HG02938 (cell line): ENCODE results near the gene SEC31B.

ENCODE experiments used
- ATAC-seq: cut with Tn5 transposase; IDR thresholded peaks from one replicate; pipeline ENCODE4 v1.9.1; 2021; ENCODE audit warnings: mild to moderate bottlenecking, moderate library complexity; ENCODE audit not compliant: unreplicated experiment

SEC31B gene

GRCh38 chr10:100519311-100520051 lies at the start of gene SEC31B:
Gene SEC31B (minus strand): TSS chr10:100519861. CDS start chr10:100516952, 2,909 bp downstream.
- no peak for ATAC-seq

- no peak for ATAC-seq
Observed at GRCh38 chr10:100568912-100569311, 49.3 kb upstream of the SEC31B start.

- no peak for ATAC-seq
Observed at GRCh38 chr10:100567826-100568225, 48.2 kb upstream of the SEC31B start.

- ATAC-seq = no peak
Observed at GRCh38 chr10:100567249-100567648, 47.6 kb upstream of the SEC31B start.

GRCh38 chr10:100566561-100566960 lies 46.9 kb upstream of the SEC31B start:
- ATAC-seq = no peak

GRCh38 chr10:100565206-100565985 lies 45.7 kb upstream of the SEC31B start:
- ATAC-seq = no peak

- peak; percentile 67 for ATAC-seq
Observed at GRCh38 chr10:100562008-100562672, 42.5 kb upstream of the SEC31B start.

- no peak for ATAC-seq
Observed at GRCh38 chr10:100561005-100561404, 41.3 kb upstream of the SEC31B start.

GRCh38 chr10:100560248-100560647 lies 40.6 kb upstream of the SEC31B start:
- ATAC-seq = no peak

- ATAC-seq = no peak
Observed at GRCh38 chr10:100554902-100555301, 35.2 kb upstream of the SEC31B start.

- no peak for ATAC-seq
Observed at GRCh38 chr10:100553929-100554328, 34.3 kb upstream of the SEC31B start.

- ATAC-seq = no peak
Observed at GRCh38 chr10:100551738-100552137, 32.1 kb upstream of the SEC31B start.

GRCh38 chr10:100551196-100551595 lies 31.5 kb upstream of the SEC31B start:
- no peak for ATAC-seq

GRCh38 chr10:100544950-100545349 lies 25.3 kb upstream of the SEC31B start:
- no peak for ATAC-seq

- ATAC-seq = no peak
Observed at GRCh38 chr10:100537475-100537874, 17.8 kb upstream of the SEC31B start.

- peak; percentile 94 for ATAC-seq
Observed at GRCh38 chr10:100535715-100536353, 16.2 kb upstream of the SEC31B start, which contains the start of gene HIF1AN. Gene HIF1AN (plus strand): TSS chr10:100535943. CDS start chr10:100535959, 16 bp downstream.

GRCh38 chr10:100535338-100535714 lies 15.7 kb upstream of the SEC31B start:
- ATAC-seq = peak; percentile 6

GRCh38 chr10:100534726-100535125 lies 15.1 kb upstream of the SEC31B start:
- no peak for ATAC-seq

- no peak for ATAC-seq
Observed at GRCh38 chr10:100531761-100532160, 12.1 kb upstream of the SEC31B start.

- ATAC-seq = peak; percentile 48
Observed at GRCh38 chr10:100529475-100530298, 10.0 kb upstream of the SEC31B start, which contains the start of gene NDUFB8. Gene NDUFB8 (minus strand): TSS chr10:100529871. CDS start chr10:100529851, 20 bp downstream.
